HCT116 (cell line): ENCODE results near the gene PTCD1. TPM values are rescaled to one million over a fixed set of nuclear protein-coding genes. Genes with fewer than 3 reads are reported as not detected.

ENCODE experiments used
- ATAC-seq: fragments of 200-7000 bp; cut with Tn5 transposase; 2 replicates; pipeline ENCODE4 v1.9.1; 2020; ENCODE audit warnings: mild to moderate bottlenecking, moderate library complexity
- BruUV-seq: library from RNA; stranded (reverse); fragments of 400-500 nt; replicated peaks from 2 replicates; lab custom pipeline; 2021; lab: Mats Ljungman, UMichigan
- CTCF ChIA-PET: fragments of 300-600 bp; sonication (Branson Sonifier 250); formaldehyde crosslinking; loops from one replicate; lab custom pipeline; 2021; ENCODE audit warnings: antibody characterized with exemption; lab: Charles Lee
- POLR2A ChIA-PET: fragments of 300-600, 350-600 bp; sonication (Branson Sonifier 250); formaldehyde crosslinking; loops from one replicate; lab custom pipeline; 2021; ENCODE audit warnings: antibody characterized with exemption; lab: Charles Lee
- RAD21 ChIA-PET, 2 experiments: fragments of 300-600 bp; sonication (Branson Sonifier 250); formaldehyde crosslinking; loops; one replicate each; lab custom pipeline; 2023; ENCODE audit warnings: low total read pairs in 2 of 2; ENCODE audit not compliant: uncharacterized antibody in 2 of 2, unreplicated experiment in 2 of 2, low non-redundant PET in 1 of 2; lab: Charles Lee
- DNase-seq: peaks from one replicate; pipeline ENCODE4 v3.0.0-alpha.2; 2010; ENCODE audit warnings: low read depth, low spot score
- H2AFZ ChIP-seq: fragments of 200-600 bp; shearing (Covaris generic), sonication (generic); 2 replicates; pipeline ENCODE4 v1.6.1; 2017; ENCODE audit warnings: low read depth, mixed run types, mixed read lengths, antibody characterized with exemption, low read length; ENCODE audit not compliant: poor library complexity, severe bottlenecking
- H3K27ac ChIP-seq: 2 replicates; pipeline ENCODE4 v1.5.1; 2012; ENCODE audit warnings: low read depth, low read length
- H3K27me3 ChIP-seq: fragments of 200-600 bp; sonication (generic); 2 replicates; pipeline ENCODE4 v1.6.1; 2016; ENCODE audit warnings: mixed run types, low read length, mixed read lengths; ENCODE audit not compliant: insufficient read depth
- H3K36me3 ChIP-seq, 2 experiments: fragments of 200-500 bp in 1 of 2; fragments of 200-600 bp in 1 of 2; sonication (Bioruptor generic) in 1 of 2; sonication (generic) in 1 of 2; 2 replicates each; pipeline versions ENCODE4 v1.5.1 to v1.6.1; 2014 to 2016; ENCODE audit warnings: low read length in 2 of 2, inconsistent platforms in 1 of 2, mixed read lengths in 1 of 2, mixed run types in 1 of 2; ENCODE audit not compliant: insufficient read depth in 2 of 2, control insufficient read depth in 1 of 2
- H3K4me1 ChIP-seq, 2 experiments: fragments of 200-600 bp in 1 of 2; sonication (generic) in 1 of 2; 2 replicates each; pipeline versions ENCODE4 v1.5.1 to v1.6.1; 2012 to 2017; ENCODE audit warnings: low read length in 2 of 2, inconsistent platforms in 1 of 2, mild to moderate bottlenecking in 1 of 2, mixed read lengths in 1 of 2, mixed run types in 1 of 2, moderate library complexity in 1 of 2; ENCODE audit not compliant: insufficient read depth in 2 of 2, control insufficient read depth in 1 of 2
- H3K4me2 ChIP-seq: fragments of 200-600 bp; sonication (generic); 2 replicates; pipeline ENCODE4 v1.6.1; 2017; ENCODE audit warnings: mixed run types, low read length, mixed read lengths
- H3K4me3 ChIP-seq, 2 experiments: fragments of 200-600 bp in 1 of 2; sonication (generic) in 1 of 2; replicated peaks in 1 of 2; 2 replicates each; pipeline ENCODE4 v1.5.1; 2011 to 2016; ENCODE audit warnings: low read length in 2 of 2, control low read depth in 1 of 2, low read depth in 1 of 2, mild to moderate bottlenecking in 1 of 2, mixed read lengths in 1 of 2, mixed run types in 1 of 2
- H3K79me2 ChIP-seq: fragments of 200-600 bp; sonication (generic); 2 replicates; pipeline ENCODE4 v1.6.1; 2017; ENCODE audit warnings: mild to moderate bottlenecking, mixed run types, low read length, moderate library complexity, mixed read lengths; ENCODE audit not compliant: insufficient read depth
- H3K9ac ChIP-seq: fragments of 200-600 bp; sonication (generic); 2 replicates; pipeline ENCODE4 v1.6.1; 2016; ENCODE audit warnings: low read length, mixed read lengths
- H3K9me2 ChIP-seq: fragments of 200-600 bp; sonication (generic), shearing (Covaris generic); 2 replicates; pipeline ENCODE4 v1.6.1; 2017; ENCODE audit warnings: mixed run types, mild to moderate bottlenecking, moderate library complexity; ENCODE audit not compliant: insufficient read depth
- H3K9me3 ChIP-seq, 2 experiments: fragments of 200-500 bp in 1 of 2; fragments of 200-600 bp in 1 of 2; sonication (Bioruptor generic) in 1 of 2; sonication (generic) in 1 of 2; 2 replicates each; pipeline ENCODE4 v1.6.1; 2014 to 2017; ENCODE audit warnings: low read length in 2 of 2, mixed read lengths in 2 of 2, inconsistent platforms in 1 of 2, low read depth in 1 of 2, mild to moderate bottlenecking in 1 of 2, mixed run types in 1 of 2, moderate library complexity in 1 of 2; ENCODE audit not compliant: control insufficient read depth in 1 of 2, insufficient read depth in 1 of 2
- H4K20me1 ChIP-seq: fragments of 200-600 bp; sonication (generic), shearing (Covaris generic); 2 replicates; pipeline ENCODE4 v1.6.1; 2017; ENCODE audit warnings: mixed run types, mild to moderate bottlenecking, moderate library complexity; ENCODE audit not compliant: insufficient read depth
- CBX3 ChIP-seq: IDR thresholded peaks from 2 replicates; pipeline ENCODE4 v1.6.1; 2012; ENCODE audit warnings: low read depth
- CEBPB ChIP-seq: IDR thresholded peaks from 2 replicates; pipeline ENCODE4 v1.6.1; 2012; ENCODE audit warnings: low read depth
- CTCF ChIP-seq, 3 experiments: fragments of 200-600 bp in 1 of 3; sonication (generic) in 1 of 3; IDR thresholded peaks in 2 of 3; conservative IDR thresholded peaks in 1 of 3; 2 replicates each; pipeline ENCODE4 v1.5.1; 2012 to 2017; ENCODE audit warnings: low read depth in 2 of 3, low read length in 2 of 3, antibody characterized with exemption in 1 of 3, borderline replicate concordance in 1 of 3, control low read depth in 1 of 3, mild to moderate bottlenecking in 1 of 3, mixed read lengths in 1 of 3, mixed run types in 1 of 3, moderate library complexity in 1 of 3; ENCODE audit not compliant: insufficient read depth in 1 of 3
- ELF1 ChIP-seq: IDR thresholded peaks from 2 replicates; pipeline ENCODE4 v1.6.1; 2012; ENCODE audit warnings: low read depth, borderline replicate concordance
- EZH2 ChIP-seq: fragments of 200-600 bp; sonication (generic); IDR thresholded peaks from 2 replicates; pipeline ENCODE4 v1.6.1; 2017; ENCODE audit warnings: antibody characterized with exemption, mixed run types
- EZH2phosphoT487 ChIP-seq: fragments of 200-600 bp; IDR thresholded peaks from 2 replicates; pipeline ENCODE4 v1.6.1; 2018; ENCODE audit warnings: antibody characterized with exemption, borderline replicate concordance
- FOSL1 ChIP-seq: IDR thresholded peaks from 2 replicates; pipeline ENCODE4 v1.6.1; 2012; ENCODE audit warnings: low read depth
- JUND ChIP-seq: IDR thresholded peaks from 2 replicates; pipeline ENCODE4 v1.6.1; 2012
- MAX ChIP-seq: IDR thresholded peaks from 2 replicates; pipeline ENCODE4 v1.6.1; 2012
- POLR2A ChIP-seq: IDR thresholded peaks from 2 replicates; pipeline ENCODE4 v1.7.0; 2011; ENCODE audit warnings: borderline replicate concordance; ENCODE audit not compliant: insufficient read depth, insufficient read length; ENCODE audit errors: extremely low read depth
- RAD21 ChIP-seq: IDR thresholded peaks from 2 replicates; pipeline ENCODE4 v1.6.1; 2012; ENCODE audit warnings: low read depth, mild to moderate bottlenecking
- REST ChIP-seq: IDR thresholded peaks from 2 replicates; pipeline ENCODE4 v1.6.1; 2012; ENCODE audit warnings: low read depth
- SIN3A ChIP-seq: IDR thresholded peaks from 2 replicates; pipeline ENCODE4 v1.6.1; 2012; ENCODE audit warnings: low read depth
- SP1 ChIP-seq: IDR thresholded peaks from 2 replicates; pipeline ENCODE4 v1.6.1; 2012; ENCODE audit warnings: low read depth
- YY1 ChIP-seq: IDR thresholded peaks from 2 replicates; pipeline ENCODE4 v1.6.1; 2011; ENCODE audit warnings: low read length, low read depth, moderate library complexity, mild to moderate bottlenecking; ENCODE audit not compliant: insufficient replicate concordance; ENCODE audit errors: extremely low read depth
- ZFX ChIP-seq: fragments of 450-650 bp; IDR thresholded peaks from 2 replicates; pipeline ENCODE4 v1.6.1; 2017
- ZNF274 ChIP-seq: fragments of 200-500 bp; sonication (Bioruptor generic); IDR thresholded peaks from 2 replicates; pipeline ENCODE4 v1.6.1; 2014; ENCODE audit warnings: mild to moderate bottlenecking, low read depth, low read length, inconsistent platforms
- intact Hi-C: fragments of 100-400 bp; cut with micrococcal nuclease; formaldehyde crosslinking; loops from 2 replicates; pipeline ENCODE4 v1.10.0; 2022
- total RNA-seq: library from RNA; stranded (reverse); gene quantifications from one replicate; pipeline ENCODE4 v1.2.1, GENCODE V29; 2021; ENCODE audit not compliant: unreplicated experiment

The PTCD1 gene
- total RNA-seq, 1 experiment from 2014 or later: 9.2 TPM

GRCh38 chr7:99410635-99411034 lies 28.0 kb downstream of the PTCD1 start (continued):
- TF ChIP-seq CTCF (IDR thresholded peaks at IDR 0.05 in 2 of 3, conservative IDR thresholded peaks at IDR 0.05 in 1 of 3; ENCODE audit: borderline replicate concordance in 1 of 3, insufficient read depth in 1 of 3, low read depth in 2 of 3, low read length in 2 of 3) (no peak), YY1 (no peak), ZNF274 (no peak), REST (no peak), SP1 (no peak)
- TF ChIP-seq, all 23 proteins: peak for 0

GRCh38 chr7:99409806-99410205 lies 28.8 kb downstream of the PTCD1 start:
- Histone ChIP-seq H3K79me2 (peaks cover 77% of the 10 kb centered on the region), H3K4me1 (peaks cover 13 to 19% of the 10 kb centered on the region in 2 experiments; a peak in 3 of 4 replicates), H3K27ac (no peak overlapping the region), H3K9me3 (no peaks in the 10 kb centered on the region), H4K20me1 (no peaks in the 10 kb centered on the region; the same call in 1 of the 2 replicates), H3K4me2 (peak overlapping the region; percentile 96), H3K4me3 (peak overlapping the region; percentile 92 to 100), H2AFZ (no peak overlapping the region), H3K36me3 (peaks cover 28 to 42% of the 10 kb centered on the region in 2 experiments; a peak in 3 of 4 replicates), H3K9me2 (no peaks in the 10 kb centered on the region), H3K27me3 (no peaks in the 10 kb centered on the region), H3K9ac (peak overlapping the region; percentile 89)
- ATAC-seq: no peak
- CTCF ChIA-PET: no interaction called here
- POLR2A ChIA-PET: no interaction called here
- no peak for DNase-seq
- BruUV-seq: no TSS peak
- intact Hi-C loops: no loop called here
- RAD21 ChIA-PET: no interaction called here
- TF ChIP-seq REST (no peak), CEBPB (no peak), POLR2A (no peak), SP1 (no peak), ZFX (no peak), ELF1 (no peak), EZH2 (no peak), SIN3A (no peak), RAD21 (no peak), FOSL1 (no peak), EZH2phosphoT487 (no peak), CBX3 (no peak), MAX (no peak), JUND (no peak)
